Common myeloid progenitor, CD34-positive (primary cell): ENCODE results near the gene CHKA.

Experiments
- CTCF ChIA-PET: fragments of 350-600 bp; sonication (Branson Sonifier 250); formaldehyde crosslinking; loops from one replicate; lab custom pipeline; 2021; ENCODE audit warnings: antibody characterized with exemption; lab: Charles Lee
- POLR2A ChIA-PET: fragments of 350-600 bp; sonication (Branson Sonifier 250); formaldehyde crosslinking; loops from one replicate; lab custom pipeline; 2021; ENCODE audit warnings: antibody characterized with exemption; lab: Charles Lee
- DNase-seq, 3 donors: peaks; one replicate each; pipeline versions ENCODE4 v3.0.0 to v3.0.0-alpha.2; 2013
- H3K27ac ChIP-seq, 2 experiments: 1 replicate in 1 of 2; 2 replicates in 1 of 2; pipeline ENCODE4 v1.7.0; 2013; ENCODE audit warnings: inconsistent platforms in 2 of 2, low read length in 2 of 2, mild to moderate bottlenecking in 2 of 2, low read depth in 1 of 2, moderate library complexity in 1 of 2; ENCODE audit not compliant: severe bottlenecking in 2 of 2, insufficient read depth in 1 of 2, poor library complexity in 1 of 2
- H3K27me3 ChIP-seq, 5 experiments: replicated peaks in 2 of 5; 1 replicate in 3 of 5; 2 replicates in 2 of 5; pipeline versions ENCODE4 v1.6.1 to v1.7.0; 2013; ENCODE audit warnings: low read length in 4 of 5, mild to moderate bottlenecking in 2 of 5, moderate library complexity in 2 of 5, inconsistent platforms in 1 of 5; ENCODE audit not compliant: insufficient read depth in 5 of 5, control insufficient read depth in 4 of 5
- H3K36me3 ChIP-seq, 4 experiments: 1 replicate in 2 of 4; 2 replicates in 2 of 4; pipeline versions ENCODE4 v1.6.1 to v1.7.0; 2013; ENCODE audit warnings: low read length in 3 of 4, control low read depth in 1 of 4, mild to moderate bottlenecking in 1 of 4; ENCODE audit not compliant: control insufficient read depth in 4 of 4, insufficient read depth in 4 of 4
- H3K4me1 ChIP-seq, 4 experiments: 1 replicate in 3 of 4; 2 replicates in 1 of 4; pipeline versions ENCODE4 v1.6.1 to v1.7.1; 2013; ENCODE audit warnings: low read length in 3 of 4, mild to moderate bottlenecking in 3 of 4, control low read depth in 1 of 4, inconsistent platforms in 1 of 4, moderate library complexity in 1 of 4; ENCODE audit not compliant: control insufficient read depth in 4 of 4, insufficient read depth in 4 of 4; ENCODE audit errors: control extremely low read depth in 1 of 4
- H3K4me3 ChIP-seq, 7 experiments: 1 replicate in 4 of 7; 2 replicates in 3 of 7; pipeline versions ENCODE4 v1.5.1 to v1.7.0; 2013; ENCODE audit warnings: mild to moderate bottlenecking in 7 of 7, low read length in 6 of 7, moderate library complexity in 6 of 7, inconsistent platforms in 2 of 7, low read depth in 2 of 7, control low read depth in 1 of 7; ENCODE audit not compliant: insufficient read depth in 4 of 7, control insufficient read depth in 1 of 7; ENCODE audit errors: extremely low read depth in 1 of 7
- H3K9me3 ChIP-seq, 5 experiments: 1 replicate in 4 of 5; 2 replicates in 1 of 5; pipeline versions ENCODE4 v1.6.1 to v1.7.1; 2013; ENCODE audit warnings: low read length in 4 of 5, mild to moderate bottlenecking in 2 of 5, inconsistent platforms in 1 of 5, low read depth in 1 of 5, moderate library complexity in 1 of 5; ENCODE audit not compliant: control insufficient read depth in 4 of 5, insufficient read depth in 2 of 5; ENCODE audit errors: control extremely low read depth in 1 of 5
- WGBS: methylation state at CpG from one replicate; pipeline ENCODE4 v1.1.5; 2013; ENCODE audit not compliant: insufficient coverage; 5-methylcytosine and 5-hydroxymethylcytosine counted together

The CHKA gene

DNA sequence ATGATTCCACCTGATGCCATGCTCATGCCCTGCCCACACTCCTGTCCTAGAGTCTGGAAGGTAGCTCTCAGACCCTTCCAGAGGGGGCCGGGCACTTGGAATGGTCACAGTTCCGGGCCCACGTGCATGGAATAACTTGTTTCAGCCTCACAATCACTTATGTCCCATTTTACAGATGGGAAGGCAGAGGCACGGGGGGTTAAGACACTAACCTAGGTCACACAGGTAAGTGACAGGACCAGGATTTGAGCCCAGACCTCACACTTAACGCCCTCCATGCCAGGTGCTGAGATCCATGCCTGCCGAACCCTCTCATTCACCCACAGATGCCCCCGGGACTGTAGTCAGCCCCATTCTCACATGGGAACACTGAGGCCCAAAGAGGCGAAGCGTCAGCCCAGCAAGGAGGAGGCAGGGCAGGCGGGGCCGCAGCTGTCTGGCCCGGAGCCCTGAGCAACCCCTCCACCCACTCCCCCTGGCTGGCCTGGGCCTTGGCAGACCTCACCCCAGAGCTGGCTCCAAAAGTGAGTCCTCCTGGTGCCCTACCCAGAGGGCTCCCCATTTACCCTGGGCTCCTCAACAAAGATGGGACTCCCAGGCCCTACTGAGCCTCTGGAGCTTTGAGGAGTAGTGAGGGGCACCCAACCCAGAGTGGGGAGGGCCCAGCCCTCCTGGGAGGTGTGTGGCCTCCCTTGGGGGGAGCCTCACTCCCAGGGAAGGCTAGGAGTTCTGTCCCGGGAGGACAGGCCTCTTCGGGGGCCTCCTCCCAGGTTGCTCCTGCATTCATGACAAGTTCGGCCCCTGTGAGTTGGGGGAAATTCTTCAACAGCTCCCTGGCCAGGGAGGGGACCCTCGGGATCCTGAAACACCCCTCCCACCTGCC lies 113.4 kb downstream of the CHKA start:
- WGBS: 95% methylated on average over 13 of the region's 16 CpGs
- no peak overlapping the region for H3K4me3 ChIP-seq
- no peaks in the 10 kb centered on the region for H3K36me3 ChIP-seq
- peaks cover 0 to 85% (median 77%) of the 10 kb centered on the region in 4 experiments for H3K4me1 ChIP-seq
- DNase-seq: no peak
- H3K27me3 ChIP-seq: no peaks in the 10 kb centered on the region
- no peaks in the 10 kb centered on the region for H3K9me3 ChIP-seq
- ChIA-PET CTCF (interaction anchor here (1.1 to 4.4 kb wide), 6 partner anchors 9 to 111 kb away, joined by 3 to 25 read pairs (median 6); no protein-coding TSS in a partner anchor), POLR2A (no interaction called here)
- H3K27ac ChIP-seq: no peak overlapping the region

DNA sequence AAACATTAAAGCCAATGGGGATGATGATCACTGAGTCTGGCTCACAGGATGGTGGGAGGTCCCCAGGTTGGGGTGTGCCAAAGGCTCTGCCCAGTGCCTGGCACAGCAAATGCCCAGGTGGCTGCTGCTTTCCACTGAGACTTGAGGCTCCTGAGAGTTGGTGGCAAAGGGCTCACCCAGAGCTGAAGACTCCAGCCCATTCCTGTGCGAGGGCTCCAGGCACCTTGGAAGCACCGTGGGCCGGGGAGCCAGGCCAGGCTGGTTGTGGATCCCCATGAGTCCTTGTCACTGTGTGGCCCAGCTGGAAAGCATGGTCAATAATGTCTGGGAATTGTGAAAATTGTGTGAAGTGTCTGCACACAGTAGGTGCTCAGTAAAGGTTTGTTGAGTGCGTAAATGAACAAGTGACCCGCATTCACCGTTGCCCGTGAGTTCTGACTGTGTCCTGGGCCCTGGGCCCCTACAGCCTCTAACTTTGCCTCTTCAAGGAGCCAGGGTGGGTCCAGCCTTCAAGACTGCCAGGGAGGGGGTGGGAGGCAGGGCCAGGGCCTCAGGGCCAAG lies 114.5 kb downstream of the CHKA start:
- Histone ChIP-seq H3K27me3 (no peaks in the 10 kb centered on the region), H3K9me3 (no peaks in the 10 kb centered on the region), H3K36me3 (no peaks in the 10 kb centered on the region), H3K27ac (no peak overlapping the region), H3K4me3 (peak overlapping the region in 1 of 7 experiments; percentile 23), H3K4me1 (peaks cover 0 to 81% (median 73%) of the 10 kb centered on the region in 4 experiments)
- CTCF ChIA-PET: interaction anchor here (0.7 to 1.3 kb wide), 3 partner anchors 13 to 22 kb away, joined by 3 to 4 read pairs (median 3); no protein-coding TSS in a partner anchor
- 99% methylated on average over 7 of the region's 7 CpGs for WGBS
- POLR2A ChIA-PET: interaction anchor here (1.1 kb wide), 1 partner anchor 31 kb away, joined by 3 read pairs; no protein-coding TSS in a partner anchor
- no peak for DNase-seq

DNA sequence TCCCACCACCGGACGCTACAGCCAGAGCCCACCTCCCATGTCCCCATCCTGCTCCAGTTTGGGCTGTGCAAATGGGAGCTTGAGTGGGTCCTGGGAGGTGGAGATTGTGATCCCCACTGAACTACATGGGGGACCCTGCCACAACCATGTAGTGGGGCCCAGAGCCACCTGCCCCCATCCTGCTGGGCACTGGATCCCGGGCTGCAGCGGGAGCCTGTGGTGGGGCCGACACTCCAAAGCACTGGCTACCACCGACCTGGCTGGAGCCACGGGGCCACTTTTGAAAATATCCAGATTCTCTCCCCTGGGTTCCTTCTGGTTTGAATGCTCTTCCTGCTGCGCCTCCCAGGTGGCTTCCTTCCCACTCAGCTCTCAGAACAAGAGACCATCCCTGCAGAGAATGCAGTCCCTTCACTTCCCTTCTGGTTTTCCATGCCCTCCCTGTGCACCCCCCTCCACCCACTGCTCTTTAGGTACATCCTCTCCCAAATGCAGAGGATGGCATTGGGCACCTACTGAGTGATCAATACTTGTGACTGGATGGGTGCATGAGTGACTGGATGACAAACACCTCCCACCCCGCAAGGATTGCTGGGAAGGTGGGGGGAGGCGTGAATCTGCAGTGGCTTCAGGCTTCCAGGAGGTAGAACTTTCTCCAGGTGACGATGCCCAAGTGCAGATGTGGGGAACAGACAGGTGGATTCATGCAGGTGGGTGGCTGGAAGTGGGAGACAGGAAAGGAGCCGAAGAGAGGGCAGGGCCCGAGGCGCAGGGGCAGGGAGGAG lies 116.4 kb downstream of the CHKA start:
- 78% methylated on average over 11 of the region's 14 CpGs for WGBS
- H3K4me3 ChIP-seq: peak overlapping the region in 3 of 7 experiments; percentile 8 to 76 (median 69)
- ChIA-PET POLR2A (interaction anchor here (1.1 kb wide), 1 partner anchor 19 kb away, joined by 3 read pairs; no protein-coding TSS in a partner anchor), CTCF (no interaction called here)
- no peak for DNase-seq
- no peaks in the 10 kb centered on the region for H3K36me3 ChIP-seq
- H3K9me3 ChIP-seq: no peaks in the 10 kb centered on the region
- H3K4me1 ChIP-seq: peaks cover 0 to 69% (median 54%) of the 10 kb centered on the region in 4 experiments
- H3K27me3 ChIP-seq: no peaks in the 10 kb centered on the region
- no peak overlapping the region for H3K27ac ChIP-seq

DNA sequence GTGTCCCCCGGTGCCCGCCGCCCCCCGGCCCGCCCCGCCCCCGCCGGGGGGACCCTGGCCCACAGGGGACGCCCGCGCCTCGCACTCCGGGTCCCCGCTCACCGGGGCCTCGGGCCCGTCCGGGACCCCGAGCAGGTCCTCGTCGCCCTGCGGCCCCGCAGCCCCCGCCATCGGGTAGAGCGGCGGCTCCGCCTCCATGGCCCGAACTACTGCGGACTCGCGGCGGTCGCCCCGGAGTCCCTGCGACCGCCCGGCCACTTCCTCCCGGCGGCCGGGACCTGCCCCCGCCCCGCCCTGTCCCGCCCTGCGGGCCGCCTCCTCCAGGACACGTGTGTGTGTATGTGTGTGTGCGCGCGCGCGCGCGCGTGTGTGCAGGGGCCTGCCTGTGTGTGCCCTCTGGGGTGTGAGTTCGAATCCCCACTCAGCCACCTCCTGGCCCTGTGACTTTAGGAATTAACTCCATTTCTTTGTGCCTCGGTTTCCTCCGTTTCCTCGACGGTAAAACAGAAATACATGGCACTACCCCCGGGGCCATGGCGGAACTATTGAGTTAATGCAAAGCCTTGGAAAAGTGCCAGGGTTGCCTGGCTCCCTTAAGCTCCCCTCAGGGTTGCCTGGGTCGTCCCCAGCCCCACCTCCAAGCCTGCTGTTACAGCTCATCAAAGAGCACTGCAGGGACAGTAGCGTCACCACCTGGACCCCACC lies 117.2 kb downstream of the CHKA start, which contains the start of gene UNC93B1:
UNC93B1 (minus strand) TSS at position 252 of the 705 bp plus-strand sequence; CDS start at position 198, 54 bp downstream.
- peaks cover 0 to 68% (median 47%) of the 10 kb centered on the region in 4 experiments for H3K4me1 ChIP-seq
- no peaks in the 10 kb centered on the region for H3K9me3 ChIP-seq
- ChIA-PET CTCF (no interaction called here), POLR2A (interaction anchor here (1.1 kb wide), 1 partner anchor 20 kb away, joined by 3 read pairs; no protein-coding TSS in a partner anchor)
- no peaks in the 10 kb centered on the region for H3K27me3 ChIP-seq
- H3K4me3 ChIP-seq: peak within 1 kb of the TSS; percentile 42 to 76 (median 59)
- no peak within 1 kb of the TSS for H3K27ac ChIP-seq
- H3K36me3 ChIP-seq: no peaks in the 10 kb centered on the region
- DNase-seq: peak; percentile 56 to 73 (median 67)
- 4% methylated on average over 35 of the region's 64 CpGs for WGBS

- H3K27ac ChIP-seq: no peak overlapping the region
- 14% methylated on average over 61 of the region's 86 CpGs for WGBS
- H3K27me3 ChIP-seq: no peaks in the 10 kb centered on the region
- DNase-seq: peak in 2 of 3 donors; percentile 50 to 58
- peaks cover 0 to 68% (median 42%) of the 10 kb centered on the region in 4 experiments for H3K4me1 ChIP-seq
- CTCF ChIA-PET: interaction anchor here (1.4 kb wide), 1 partner anchor 9 kb away, joined by 4 read pairs; no protein-coding TSS in a partner anchor
- no peaks in the 10 kb centered on the region for H3K9me3 ChIP-seq
- POLR2A ChIA-PET: no interaction called here
- no peaks in the 10 kb centered on the region for H3K36me3 ChIP-seq
- peak overlapping the region; percentile 29 to 76 (median 48) for H3K4me3 ChIP-seq
These were observed 118.0 kb downstream of the CHKA start for GRCh38 chr11:68002938-68003845.
